ENCODE measurements around the gene NR2F1-AS1.

NR2F1-AS1 gene

GRCh38 chr5:93589152-93589828 is 8.3 kb upstream of the NR2F1-AS1 start:
- no peak for ATAC-seq

GRCh38 chr5:93588352-93589151 is 7.5 kb upstream of the NR2F1-AS1 start:
- no peak for ATAC-seq

GRCh38 chr5:93587597-93588351 is 6.8 kb upstream of the NR2F1-AS1 start:
- no peak for ATAC-seq

GRCh38 chr5:93586736-93587596 is 5.9 kb upstream of the NR2F1-AS1 start:
- no peak for ATAC-seq

GRCh38 chr5:93585767-93586385 is 4.9 kb upstream of the NR2F1-AS1 start:
- ATAC-seq: no peak

GRCh38 chr5:93585041-93585766 is 4.2 kb upstream of the NR2F1-AS1 start:
- no peak for ATAC-seq

GRCh38 chr5:93584596-93585040 is 3.6 kb upstream of the NR2F1-AS1 start:
- no peak for ATAC-seq

- ATAC-seq: peak in 1 of 2 donors; percentile 15
Observed at GRCh38 chr5:93583768-93584595, 3.0 kb upstream of the NR2F1-AS1 start.

- ATAC-seq: no peak
Observed at GRCh38 chr5:93583439-93583767, 2.4 kb upstream of the NR2F1-AS1 start.

GRCh38 chr5:93582677-93583438 is 1.8 kb upstream of the NR2F1-AS1 start, which contains the start of gene NR2F1:
Gene NR2F1, plus strand, starts transcription at chr5:93583222. Its CDS starts 1,802 bp downstream, at chr5:93585024.
- no peak for ATAC-seq

GRCh38 chr5:93582167-93582462 is 1.1 kb upstream of the NR2F1-AS1 start:
- no peak for ATAC-seq

GRCh38 chr5:93580063-93580926 is 724 bp downstream of the NR2F1-AS1 start:
- ATAC-seq: no peak

GRCh38 chr5:93579692-93580062 is 1.3 kb downstream of the NR2F1-AS1 start:
- no peak for ATAC-seq

- no peak for ATAC-seq
Observed at GRCh38 chr5:93578813-93579691, 2.0 kb downstream of the NR2F1-AS1 start.

GRCh38 chr5:93577854-93578812 is 2.9 kb downstream of the NR2F1-AS1 start:
- no peak for ATAC-seq

All from activated CD4-positive, CD25-positive, alpha-beta regulatory T cell treated with anti-CD3 and anti-CD28 coated beads, Interleukin-2, amount 50 U/mL, for 24 hours (primary cell).